Hematopoietic multipotent progenitor cell treated with erythropoietin and hydrocortisone succinate and interleukin-3 and kit ligand, for 17 days (in vitro differentiated cells): Measurements from ENCODE around the gene HOXC10.

ENCODE experiments used
- DNase-seq: peaks from one replicate; pipeline ENCODE4 v3.0.0-alpha.2; 2015; ENCODE audit warnings: low spot score

The HOXC10 gene

DNA sequence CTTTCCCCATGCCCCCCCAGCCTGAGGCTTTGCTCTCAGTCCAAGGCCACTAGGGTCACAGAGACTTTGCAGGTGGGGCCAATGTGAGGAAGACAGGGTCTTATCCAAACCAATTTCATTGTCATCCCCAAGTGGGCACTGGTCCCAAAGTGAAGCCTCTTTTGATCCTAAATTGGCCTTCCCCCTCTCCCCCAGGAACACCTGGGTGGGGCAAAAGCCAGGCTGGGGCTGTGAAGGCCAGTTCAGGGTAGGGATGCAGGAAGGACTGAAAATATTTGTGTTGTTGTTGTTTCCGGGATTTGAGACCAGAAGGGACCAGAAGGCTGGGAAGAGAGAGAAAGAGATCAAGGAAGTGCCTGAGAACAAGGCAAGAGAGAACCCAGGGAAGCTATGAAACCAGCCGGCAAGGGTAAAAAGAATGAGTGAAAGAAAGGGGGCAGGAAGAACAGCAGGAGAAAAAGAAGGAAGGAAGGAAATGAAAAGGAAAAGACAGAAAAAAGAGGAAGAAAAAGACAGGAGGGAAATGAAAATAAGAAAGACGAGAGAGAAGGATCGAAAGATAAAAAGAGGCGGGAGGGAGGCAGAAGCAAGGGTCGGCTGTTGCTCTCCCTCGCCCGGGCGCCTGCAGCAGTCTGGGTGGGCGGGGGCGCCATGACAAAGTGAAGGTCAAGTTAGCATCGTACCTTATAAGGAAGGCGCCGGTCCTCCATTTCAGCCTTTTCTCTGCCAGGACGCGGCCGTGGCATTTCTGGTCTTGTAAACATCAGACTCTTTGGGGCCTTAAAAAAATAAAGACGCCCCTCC is 19.5 kb upstream of the HOXC10 start:
- no peak for DNase-seq

GRCh38 chr12:53966085-53966384 is 18.9 kb upstream of the HOXC10 start:
- no peak for DNase-seq

- DNase-seq = no peak
Observed at GRCh38 chr12:53966385-53967133, 18.4 kb upstream of the HOXC10 start.

DNA sequence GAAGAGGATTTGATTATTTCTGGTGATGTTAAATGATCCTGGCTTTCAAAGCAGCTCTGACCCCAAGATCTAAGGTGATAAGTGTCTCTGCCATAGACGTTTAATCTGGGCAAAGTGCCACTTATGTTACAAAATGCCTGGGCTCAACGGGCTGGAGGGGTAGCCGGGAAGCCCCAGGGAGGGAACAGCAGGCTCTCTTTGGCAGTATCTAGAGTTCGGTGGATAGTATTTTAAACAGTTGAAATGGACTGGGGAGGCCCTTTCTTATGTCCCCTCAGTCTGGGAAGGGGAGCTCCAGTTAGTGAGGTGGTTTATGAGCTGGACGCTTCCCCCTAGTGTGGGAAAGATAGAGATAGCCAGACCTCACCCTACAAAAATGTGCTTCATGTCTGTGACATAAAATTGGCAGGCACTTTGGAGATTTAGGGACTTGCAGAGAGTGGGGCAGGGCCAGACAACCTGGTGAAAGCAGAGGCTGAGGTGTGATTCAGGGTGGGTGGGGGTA is 17.5 kb upstream of the HOXC10 start:
- no peak for DNase-seq

DNA sequence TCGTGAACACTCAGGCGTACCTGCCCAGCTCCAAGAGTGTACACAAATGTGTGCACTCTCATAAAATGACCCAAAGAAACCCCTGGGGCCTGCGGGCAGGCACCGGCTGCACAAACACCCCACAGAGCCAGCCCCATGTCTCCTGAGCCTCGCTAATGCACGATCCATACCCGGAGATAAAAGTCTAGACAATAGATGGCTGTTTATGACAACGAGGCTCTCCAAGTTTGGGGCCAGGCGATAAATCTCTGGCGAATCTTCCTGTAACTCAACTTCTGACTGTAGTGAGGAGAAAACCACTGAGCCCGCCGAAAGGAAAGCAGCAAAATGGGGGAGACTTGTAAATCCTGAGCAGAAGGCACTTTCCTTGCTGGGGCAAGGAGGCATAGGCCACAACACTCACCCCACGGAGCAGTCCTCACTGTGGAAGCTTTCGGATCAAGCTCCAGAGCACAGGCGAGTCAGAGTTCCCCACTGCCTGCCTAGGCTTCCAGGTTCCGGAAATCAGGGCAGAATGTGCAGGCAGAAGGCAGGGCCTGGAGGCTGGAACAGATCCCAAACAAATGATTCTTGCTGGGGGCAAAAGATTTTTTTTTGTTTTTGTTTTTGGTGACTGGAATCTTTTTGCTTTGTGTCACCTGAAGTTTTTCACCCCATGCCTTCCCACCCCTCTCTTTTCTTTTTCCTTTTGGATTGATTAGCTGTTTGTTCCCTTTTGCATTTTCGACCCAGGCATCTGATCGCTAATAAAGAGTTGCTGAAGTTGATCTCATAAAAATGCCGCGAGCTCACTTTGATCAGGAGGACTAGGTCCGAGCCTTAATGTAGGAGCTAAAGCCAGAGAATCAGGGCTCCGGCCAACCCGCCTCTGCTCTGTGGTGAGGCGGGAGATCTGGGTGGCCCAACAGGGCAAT is 16.5 kb upstream of the HOXC10 start:
- DNase-seq = no peak

- DNase-seq = no peak
Observed at GRCh38 chr12:53969588-53970259, 15.2 kb upstream of the HOXC10 start.

- no peak for DNase-seq
Observed at GRCh38 chr12:53970451-53970850, 14.5 kb upstream of the HOXC10 start.

- no peak for DNase-seq
Observed at GRCh38 chr12:53971129-53971528, 13.8 kb upstream of the HOXC10 start.

GRCh38 chr12:53971686-53972085 is 13.3 kb upstream of the HOXC10 start:
- no peak for DNase-seq

GRCh38 chr12:53972152-53972702 is 12.7 kb upstream of the HOXC10 start:
- DNase-seq = no peak

DNA sequence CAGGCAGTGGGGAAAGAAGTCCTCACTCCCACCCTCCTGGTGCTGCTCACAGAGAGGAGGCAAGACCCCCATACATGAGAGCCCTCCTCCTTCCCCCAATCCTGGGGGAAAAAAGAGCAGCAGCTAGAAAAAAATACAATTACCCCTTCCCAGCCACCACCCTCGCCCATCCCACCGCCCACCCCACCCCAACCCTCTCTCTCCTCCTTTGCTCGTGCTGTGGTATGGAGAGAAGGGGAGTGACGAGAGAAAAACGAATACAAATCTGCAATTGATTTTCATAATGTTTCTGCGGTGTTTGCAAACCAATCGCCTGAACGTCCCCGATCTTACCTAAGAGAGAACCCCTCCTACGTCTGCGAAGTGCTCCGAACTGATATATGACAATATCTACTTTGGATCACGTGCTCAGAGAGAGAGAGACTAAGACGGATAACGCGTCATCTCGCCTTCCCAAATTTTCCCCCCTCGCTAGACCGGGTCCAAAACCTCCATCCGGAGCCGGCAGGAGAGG is 12.2 kb upstream of the HOXC10 start, which contains the start of gene HOXC11:
TSS of gene HOXC11 (plus strand) at position 405 of the 514 bp plus-strand sequence. CDS start 116 bp downstream, outside the sequence.
- no peak for DNase-seq

DNA sequence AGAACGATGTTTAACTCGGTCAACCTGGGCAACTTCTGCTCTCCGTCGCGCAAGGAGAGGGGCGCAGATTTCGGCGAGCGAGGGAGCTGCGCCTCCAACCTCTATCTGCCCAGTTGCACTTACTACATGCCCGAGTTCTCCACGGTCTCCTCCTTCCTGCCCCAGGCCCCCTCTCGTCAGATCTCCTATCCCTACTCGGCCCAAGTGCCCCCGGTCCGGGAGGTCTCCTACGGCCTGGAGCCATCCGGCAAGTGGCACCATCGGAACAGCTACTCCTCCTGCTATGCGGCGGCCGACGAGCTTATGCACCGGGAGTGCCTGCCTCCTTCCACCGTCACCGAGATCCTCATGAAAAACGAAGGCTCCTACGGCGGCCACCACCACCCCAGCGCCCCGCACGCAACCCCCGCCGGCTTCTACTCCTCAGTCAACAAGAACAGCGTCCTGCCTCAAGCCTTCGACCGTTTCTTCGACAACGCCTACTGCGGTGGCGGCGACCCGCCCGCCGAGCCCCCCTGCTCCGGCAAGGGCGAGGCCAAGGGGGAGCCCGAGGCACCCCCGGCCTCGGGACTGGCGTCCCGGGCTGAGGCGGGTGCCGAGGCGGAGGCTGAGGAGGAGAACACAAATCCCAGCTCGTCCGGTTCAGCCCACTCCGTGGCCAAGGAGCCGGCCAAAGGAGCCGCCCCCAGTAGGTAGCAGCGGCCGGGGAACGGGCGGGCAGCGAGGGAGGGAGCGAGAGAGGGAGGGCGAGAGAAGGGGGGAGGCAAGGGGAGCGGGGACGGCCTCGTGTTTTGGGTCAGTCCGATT is 11.5 kb upstream of the HOXC10 start:
- no peak for DNase-seq

DNA sequence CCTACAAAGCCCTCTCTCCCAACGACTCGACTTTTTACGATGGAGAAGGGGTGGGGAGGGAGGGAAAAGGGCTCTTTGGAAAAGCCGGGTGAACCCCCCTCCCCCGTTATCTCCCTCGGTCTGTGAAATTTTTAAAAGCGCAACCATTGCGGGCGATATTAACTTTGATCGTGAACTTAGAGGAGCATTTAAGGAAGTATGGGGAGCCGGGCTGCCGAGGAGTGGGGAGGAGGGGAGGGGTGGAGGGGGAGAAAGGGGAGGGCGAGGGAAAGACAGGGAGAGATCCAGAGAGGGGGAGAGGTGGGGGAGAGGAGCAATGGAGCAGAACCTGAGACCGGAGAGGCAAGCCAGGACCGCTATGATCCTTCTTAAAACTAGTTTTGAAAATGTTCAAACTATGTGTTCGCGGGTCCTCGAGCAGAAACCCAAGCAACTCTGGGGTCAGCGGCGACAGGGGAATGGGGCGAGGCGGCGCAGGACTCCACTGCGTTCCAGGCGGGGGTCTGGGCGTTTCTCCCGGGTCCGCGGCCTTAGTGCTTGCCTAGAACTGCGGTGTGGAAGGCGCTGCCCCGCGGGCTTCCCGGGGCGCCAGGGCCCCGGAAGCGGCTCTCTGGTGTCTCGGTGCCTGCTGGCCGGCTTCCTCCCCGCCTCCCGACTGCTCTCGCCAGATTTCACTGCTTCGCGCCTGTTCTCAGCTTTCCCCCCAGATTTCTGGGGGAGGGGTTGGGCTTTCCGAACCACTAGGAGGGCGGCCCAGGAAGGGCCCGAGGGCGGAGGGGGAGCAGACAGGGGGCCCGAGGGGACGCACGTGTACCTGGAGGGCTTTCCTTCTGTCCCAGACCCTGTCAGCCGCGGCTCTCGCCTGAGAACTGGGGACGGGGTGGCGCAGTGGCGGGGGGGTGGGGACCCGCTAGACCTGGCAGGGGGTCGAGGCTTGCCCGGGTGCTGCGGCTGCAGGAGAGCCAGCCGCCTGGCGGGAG is 10.6 kb upstream of the HOXC10 start, which contains the start of gene HOTAIR:
TSS of gene HOTAIR (minus strand) at position 871 of the 980 bp plus-strand sequence.
- no peak for DNase-seq

DNA sequence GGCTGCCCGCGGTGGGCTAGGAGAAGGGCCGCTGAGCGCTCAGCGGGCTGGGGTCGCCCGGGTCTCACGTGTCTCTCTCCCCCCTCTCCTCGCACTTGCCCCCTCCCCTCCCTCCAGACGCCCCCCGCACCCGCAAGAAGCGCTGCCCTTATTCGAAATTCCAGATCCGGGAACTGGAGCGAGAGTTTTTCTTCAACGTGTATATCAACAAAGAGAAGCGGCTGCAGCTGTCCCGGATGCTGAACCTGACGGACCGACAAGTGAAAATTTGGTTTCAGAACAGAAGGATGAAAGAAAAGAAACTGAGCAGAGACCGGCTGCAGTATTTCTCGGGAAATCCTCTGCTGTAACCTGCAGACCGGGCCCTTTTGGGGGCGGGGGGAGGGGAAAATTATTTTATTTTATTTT is 9.9 kb upstream of the HOXC10 start:
- no peak for DNase-seq

GRCh38 chr12:53975479-53976152 is 9.3 kb upstream of the HOXC10 start:
- DNase-seq = no peak

DNA sequence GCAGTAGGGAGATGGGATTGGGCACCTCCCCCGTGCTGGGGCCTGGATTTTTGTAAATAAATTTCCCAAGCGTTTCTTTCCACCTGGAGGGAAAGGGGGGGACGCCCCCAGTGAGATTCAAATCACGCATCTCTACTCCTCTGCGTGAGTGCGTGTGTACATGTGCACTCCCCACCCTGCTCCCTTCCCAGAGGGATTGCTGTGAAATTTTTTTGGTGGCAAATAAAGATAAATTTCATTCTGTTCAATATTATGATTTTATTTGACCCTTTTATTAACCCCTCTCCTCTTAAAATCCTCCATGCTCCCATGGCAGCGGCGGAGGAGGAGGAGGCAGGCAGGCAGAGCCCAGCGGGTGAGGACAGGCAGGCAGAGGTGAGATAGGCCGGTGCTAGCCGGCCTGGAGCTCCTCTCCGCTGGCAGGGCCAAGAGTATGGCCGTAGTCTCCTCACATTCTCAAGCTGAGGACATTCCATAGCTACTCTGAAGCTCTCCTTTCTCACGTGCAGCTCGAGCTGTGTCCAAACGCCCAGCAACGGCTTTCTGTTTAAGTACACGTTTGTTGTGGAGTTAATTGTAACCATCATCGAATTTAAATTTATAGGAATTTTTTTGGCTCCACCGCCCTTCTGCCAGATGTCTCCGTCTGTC is 8.6 kb upstream of the HOXC10 start:
- DNase-seq = no peak

- DNase-seq = no peak
Observed at GRCh38 chr12:53976823-53977595, 7.9 kb upstream of the HOXC10 start.
